Measurements from ENCODE around the gene SPANXA1. TPM values are rescaled to one million over a fixed set of nuclear protein-coding genes. Genes with fewer than 3 reads are reported as not detected.
"Not testable (repeated sequence)": the region's sequence is repeated elsewhere in the genome, so short reads cannot be mapped to it uniquely, and the experiment has no call there.

SPANXA1 gene, protein sequence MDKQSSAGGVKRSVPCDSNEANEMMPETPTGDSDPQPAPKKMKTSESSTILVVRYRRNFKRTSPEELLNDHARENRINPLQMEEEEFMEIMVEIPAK
- total RNA-seq (not detected), polyA plus RNA-seq (not detected)

DNA sequence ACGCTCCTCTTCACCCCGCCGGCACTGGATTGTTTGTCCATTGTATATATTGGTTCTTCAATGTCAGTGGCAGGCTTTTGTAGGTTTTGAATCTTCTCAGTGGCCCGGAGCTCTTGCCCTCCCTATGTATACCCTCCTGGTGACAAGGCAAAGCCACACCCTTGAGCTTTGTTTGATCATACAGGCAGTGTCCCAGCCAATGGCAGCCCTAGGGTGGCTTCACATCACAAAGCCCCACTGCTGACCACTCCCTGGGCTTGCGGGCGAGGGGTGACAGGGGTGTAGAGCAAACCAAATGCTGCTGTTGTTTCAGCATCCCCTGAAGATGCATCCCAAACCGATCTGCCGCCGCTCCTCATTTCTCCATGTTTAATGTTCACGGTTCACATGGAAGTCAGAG lies at the start of gene SPANXA1:
SPANXA1 (minus strand) TSS at position 101 of the 400 bp plus-strand sequence; CDS start at position 41, 60 bp downstream.
- no CpG with 5 or more reads among the region's 10 CpGs for WGBS
- H3K36me3 ChIP-seq (ENCODE audit: insufficient read depth); DNase-seq (ENCODE audit: extremely low spot score); H3K4me3 ChIP-seq (ENCODE audit: low read depth, low read length); H3K4me1 ChIP-seq (ENCODE audit: insufficient read depth); H3K27ac ChIP-seq (ENCODE audit: low read depth): not testable (repeated sequence)

DNA sequence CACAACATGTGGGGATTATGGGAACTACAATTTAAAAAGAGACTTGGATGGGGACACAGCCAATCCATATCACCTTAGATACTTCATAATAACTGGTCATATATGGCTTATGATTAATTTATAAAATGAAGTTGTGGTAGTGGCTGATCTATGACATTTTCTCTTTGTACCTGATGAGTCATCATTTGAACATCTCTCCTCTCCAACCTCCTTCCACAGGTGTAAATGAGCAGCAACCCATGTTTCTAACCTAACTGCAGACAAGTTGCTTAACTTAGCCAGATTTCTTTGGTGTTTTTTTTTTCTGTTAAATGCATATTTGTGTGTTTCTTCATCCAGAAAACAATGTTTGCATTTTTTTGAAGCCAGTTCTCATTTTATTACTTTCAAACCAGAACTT lies 47.6 kb upstream of the SPANXA1 start:
- H3K36me3 ChIP-seq (ENCODE audit: insufficient read depth), result no peaks in the 10 kb centered on the region
- H3K4me3 ChIP-seq (ENCODE audit: low read depth, low read length), result no peak overlapping the region
- no peaks in the 10 kb centered on the region for H3K4me1 ChIP-seq (ENCODE audit: insufficient read depth)

DNA sequence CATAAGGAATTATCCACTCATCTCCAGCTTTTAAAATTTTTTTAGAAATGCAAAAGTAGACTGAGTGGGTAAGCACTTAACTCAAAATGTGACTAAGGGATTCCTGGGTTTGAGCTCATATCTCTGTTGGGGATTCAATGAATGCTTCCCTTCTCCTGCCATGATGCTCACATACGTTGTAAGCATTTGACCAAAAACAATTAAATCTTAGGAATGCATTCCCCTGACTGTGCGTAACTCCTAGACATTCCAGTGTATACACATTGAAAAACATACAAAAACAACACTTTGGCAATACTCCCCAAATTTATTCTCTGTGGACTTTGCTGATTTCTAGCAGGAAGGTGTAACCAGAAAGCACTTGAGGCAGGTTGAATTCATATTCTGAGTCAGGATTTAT lies 34.8 kb upstream of the SPANXA1 start:
- no peaks in the 10 kb centered on the region for H3K36me3 ChIP-seq (ENCODE audit: insufficient read depth)
- H3K4me3 ChIP-seq (ENCODE audit: low read depth, low read length), result no peak overlapping the region
- WGBS, result 59% methylated on average over 2 of the region's 2 CpGs
- DNase-seq (ENCODE audit: extremely low spot score), result no peak
- no peaks in the 10 kb centered on the region for H3K4me1 ChIP-seq (ENCODE audit: insufficient read depth)
- H3K27ac ChIP-seq (ENCODE audit: low read depth), result no peak overlapping the region

More for the DNA sequence above, 47.6 kb upstream of the SPANXA1 start:
- no peak overlapping the region for H3K27ac ChIP-seq (ENCODE audit: low read depth)
- no peak for DNase-seq (ENCODE audit: extremely low spot score)

DNA sequence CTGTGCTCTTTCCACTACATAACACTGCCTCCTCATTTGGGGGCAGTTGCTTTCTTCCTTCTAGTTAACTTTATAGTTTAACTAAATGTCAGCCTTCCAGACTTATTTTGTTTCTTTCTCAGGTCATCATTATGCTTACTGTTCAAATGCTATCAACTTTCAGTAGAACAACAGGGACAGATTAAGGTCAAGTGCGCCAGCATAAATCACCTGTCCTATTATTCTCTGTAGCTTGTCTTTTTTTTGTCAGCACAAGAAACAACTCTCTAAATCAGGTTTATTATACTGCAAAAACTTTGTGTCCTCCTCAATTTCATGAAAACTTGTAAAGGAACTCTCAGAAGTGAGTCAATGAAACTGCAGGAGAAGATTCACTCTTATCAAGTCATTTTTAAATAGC lies 24.6 kb upstream of the SPANXA1 start:
- DNase-seq (ENCODE audit: extremely low spot score), result no peak
- no peaks in the 10 kb centered on the region for H3K36me3 ChIP-seq (ENCODE audit: insufficient read depth)
- no peaks in the 10 kb centered on the region for H3K4me1 ChIP-seq (ENCODE audit: insufficient read depth)
- WGBS, result 98% methylated on average over 1 of the region's 1 CpG
- no peak overlapping the region for H3K4me3 ChIP-seq (ENCODE audit: low read depth, low read length)
- H3K27ac ChIP-seq (ENCODE audit: low read depth), result no peak overlapping the region

DNA sequence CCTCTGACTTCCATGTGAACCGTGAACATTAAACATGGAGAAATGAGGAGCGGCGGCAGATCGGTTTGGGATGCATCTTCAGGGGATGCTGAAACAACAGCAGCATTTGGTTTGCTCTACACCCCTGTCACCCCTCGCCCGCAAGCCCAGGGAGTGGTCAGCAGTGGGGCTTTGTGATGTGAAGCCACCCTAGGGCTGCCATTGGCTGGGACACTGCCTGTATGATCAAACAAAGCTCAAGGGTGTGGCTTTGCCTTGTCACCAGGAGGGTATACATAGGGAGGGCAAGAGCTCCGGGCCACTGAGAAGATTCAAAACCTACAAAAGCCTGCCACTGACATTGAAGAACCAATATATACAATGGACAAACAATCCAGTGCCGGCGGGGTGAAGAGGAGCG lies 4.9 kb upstream of the SPANXA1 start, which contains the start of gene SPANXA2:
SPANXA2 (plus strand) TSS at position 301 of the 400 bp plus-strand sequence; CDS start at position 361, 60 bp downstream.
- not testable (repeated sequence) for H3K4me3 ChIP-seq (ENCODE audit: low read depth, low read length); H3K27ac ChIP-seq (ENCODE audit: low read depth); H3K36me3 ChIP-seq (ENCODE audit: insufficient read depth); DNase-seq (ENCODE audit: extremely low spot score); H3K4me1 ChIP-seq (ENCODE audit: insufficient read depth)
- WGBS, result no CpG with 5 or more reads among the region's 10 CpGs

DNA sequence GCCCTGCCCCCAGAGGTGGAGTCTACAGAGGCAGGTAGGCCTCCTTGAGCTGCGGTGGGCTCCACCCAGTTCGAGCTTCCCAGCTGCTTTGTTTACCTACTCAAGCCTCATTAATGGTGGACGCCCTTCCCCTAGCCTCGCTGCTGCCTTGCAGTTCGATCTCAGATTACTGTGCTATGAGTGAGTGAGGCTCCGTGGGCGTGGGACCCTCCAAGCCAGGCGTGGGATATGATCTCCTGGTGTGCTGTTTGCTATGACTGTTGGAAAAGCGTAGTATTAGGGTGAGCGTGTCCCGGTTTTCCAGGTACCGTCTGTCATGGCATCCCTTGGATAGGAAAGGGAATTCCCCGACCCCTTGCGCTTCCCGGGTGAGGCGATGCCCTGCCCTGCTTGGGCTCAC lies 42.0 kb downstream of the SPANXA1 start:
- 94% methylated on average over 9 of the region's 16 CpGs for WGBS
- not testable (repeated sequence) for H3K4me3 ChIP-seq (ENCODE audit: low read depth, low read length); H3K27ac ChIP-seq (ENCODE audit: low read depth); DNase-seq (ENCODE audit: extremely low spot score); H3K36me3 ChIP-seq (ENCODE audit: insufficient read depth); H3K4me1 ChIP-seq (ENCODE audit: insufficient read depth)

Other genes with a start within 250 kb of the SPANXA1 start
- gene SPANXA2, start 5.0 kb upstream of the SPANXA1 start, total RNA-seq, result not detected
- not detected for gene SPANXA2, start 5.0 kb upstream of the SPANXA1 start, polyA plus RNA-seq
- not detected for gene SPANXD, start 114.0 kb upstream of the SPANXA1 start, total RNA-seq
- not detected for gene SPANXD, start 114.0 kb upstream of the SPANXA1 start, polyA plus RNA-seq

Data from urinary bladder (tissue), 4 donors.